RWPE2 (cell line): ENCODE measurements around the gene LTBP2.

Experiments
- ATAC-seq: fragments of 200-7000 bp; cut with Tn5 transposase; 3 replicates; pipeline ENCODE4 v1.9.1; 2021; ENCODE audit warnings: low read depth
- DNase-seq: peaks from one replicate; pipeline ENCODE4 v3.0.0-alpha.2; 2020; ENCODE audit warnings: low spot score
- H3K27ac ChIP-seq: fragments of 450-650 bp; 2 replicates; pipeline ENCODE4 v1.5.1; 2017; ENCODE audit warnings: mild to moderate bottlenecking; ENCODE audit not compliant: poor library complexity, severe bottlenecking
- H3K27me3 ChIP-seq: fragments of 250-450 bp; sonication (Bioruptor Pico); 2 replicates; pipeline ENCODE4 v1.5.1; 2021; ENCODE audit warnings: mild to moderate bottlenecking, moderate library complexity; ENCODE audit not compliant: insufficient read depth, poor library complexity, severe bottlenecking
- H3K36me3 ChIP-seq: fragments of 250-450 bp; sonication (Bioruptor Pico); 2 replicates; pipeline ENCODE4 v1.5.1; 2020; ENCODE audit warnings: low read depth, mild to moderate bottlenecking, moderate library complexity
- H3K4me1 ChIP-seq: fragments of 250-450 bp; sonication (Bioruptor Pico); 2 replicates; pipeline ENCODE4 v1.5.1; 2021; ENCODE audit warnings: mild to moderate bottlenecking, moderate library complexity; ENCODE audit not compliant: insufficient read depth, poor library complexity, severe bottlenecking
- H3K4me3 ChIP-seq: fragments of 250-450 bp; sonication (Bioruptor Pico); 2 replicates; pipeline ENCODE4 v1.5.1; 2021; ENCODE audit warnings: mild to moderate bottlenecking, moderate library complexity; ENCODE audit not compliant: severe bottlenecking
- H3K9me3 ChIP-seq: fragments of 250-450 bp; sonication (Bioruptor Pico); 2 replicates; pipeline ENCODE4 v1.5.1; 2021; ENCODE audit warnings: mild to moderate bottlenecking, moderate library complexity; ENCODE audit not compliant: severe bottlenecking
- TF ChIP-seq, protein P1 (sequence below): fragments of 450-650 bp; IDR thresholded peaks from one replicate; pipeline ENCODE4 v1.5.1; 2017; ENCODE audit warnings: mild to moderate bottlenecking, moderate library complexity; ENCODE audit not compliant: poor library complexity, severe bottlenecking

LTBP2 gene

DNA sequence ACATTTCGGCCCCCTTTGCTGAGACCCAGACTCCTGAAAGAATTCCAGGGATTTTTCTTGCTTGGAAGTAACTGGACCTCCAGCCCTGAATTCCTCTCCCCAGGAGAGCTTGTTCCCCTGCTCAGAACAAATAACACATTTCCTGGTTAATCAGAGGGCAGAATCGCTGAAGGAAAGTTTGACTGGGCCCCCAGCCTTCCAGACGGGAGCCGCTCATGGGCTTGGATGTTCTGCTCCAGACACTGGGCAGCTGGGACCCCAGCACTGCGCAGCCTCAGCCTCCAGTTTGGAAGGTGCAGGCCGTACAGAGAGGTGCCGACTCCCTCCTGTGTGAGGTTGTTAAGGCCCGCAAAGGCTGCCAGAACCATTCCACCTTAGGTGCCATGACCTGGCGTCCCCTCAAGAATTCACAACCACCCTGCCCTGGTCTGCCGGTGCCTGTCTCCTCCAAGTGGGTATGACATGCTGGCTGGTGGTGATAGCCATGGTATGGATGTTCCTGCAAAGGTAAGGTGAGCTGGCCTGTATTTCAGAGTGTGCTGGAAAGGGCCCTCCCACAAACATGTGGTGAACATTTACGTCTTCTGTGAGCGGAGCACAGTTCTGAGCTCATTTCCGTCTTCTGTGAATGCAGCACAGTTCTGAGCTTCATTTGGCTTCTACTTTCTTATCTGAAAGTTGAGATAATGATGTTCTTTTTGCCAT, 5.1 kb upstream of the LTBP2 start:
- TF ChIP-seq, protein P1, sequence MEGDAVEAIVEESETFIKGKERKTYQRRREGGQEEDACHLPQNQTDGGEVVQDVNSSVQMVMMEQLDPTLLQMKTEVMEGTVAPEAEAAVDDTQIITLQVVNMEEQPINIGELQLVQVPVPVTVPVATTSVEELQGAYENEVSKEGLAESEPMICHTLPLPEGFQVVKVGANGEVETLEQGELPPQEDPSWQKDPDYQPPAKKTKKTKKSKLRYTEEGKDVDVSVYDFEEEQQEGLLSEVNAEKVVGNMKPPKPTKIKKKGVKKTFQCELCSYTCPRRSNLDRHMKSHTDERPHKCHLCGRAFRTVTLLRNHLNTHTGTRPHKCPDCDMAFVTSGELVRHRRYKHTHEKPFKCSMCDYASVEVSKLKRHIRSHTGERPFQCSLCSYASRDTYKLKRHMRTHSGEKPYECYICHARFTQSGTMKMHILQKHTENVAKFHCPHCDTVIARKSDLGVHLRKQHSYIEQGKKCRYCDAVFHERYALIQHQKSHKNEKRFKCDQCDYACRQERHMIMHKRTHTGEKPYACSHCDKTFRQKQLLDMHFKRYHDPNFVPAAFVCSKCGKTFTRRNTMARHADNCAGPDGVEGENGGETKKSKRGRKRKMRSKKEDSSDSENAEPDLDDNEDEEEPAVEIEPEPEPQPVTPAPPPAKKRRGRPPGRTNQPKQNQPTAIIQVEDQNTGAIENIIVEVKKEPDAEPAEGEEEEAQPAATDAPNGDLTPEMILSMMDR = no peak
- peaks cover 83% of the 10 kb centered on the region for H3K4me1 ChIP-seq

DNA sequence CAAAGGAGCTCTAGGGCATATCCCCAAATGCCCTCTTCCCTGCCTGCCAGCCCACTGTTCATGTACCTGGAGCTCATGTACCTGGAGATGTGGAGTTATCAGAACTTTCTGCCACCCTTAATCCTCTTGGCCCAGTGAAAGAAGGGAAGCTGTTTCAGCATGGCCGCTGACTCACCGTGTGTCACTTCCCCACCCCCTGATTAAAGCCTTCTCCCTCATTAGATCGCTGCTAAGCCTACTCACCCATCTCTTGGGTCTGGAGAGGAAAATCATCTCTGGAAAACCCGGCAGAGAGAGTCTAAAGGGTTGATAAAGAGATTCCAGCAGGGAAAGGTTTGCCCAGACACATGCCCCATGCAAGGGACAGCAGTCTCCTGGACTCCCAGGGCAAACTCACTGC, 4.5 kb upstream of the LTBP2 start:
- Histone ChIP-seq H3K36me3 (0 out of 2 replicates have a peak, but pooled peaks cover 3% of the 10 kb centered on the region), H3K4me1 (peaks cover 76% of the 10 kb centered on the region), H3K27ac (peak overlapping the region; percentile 99), H3K4me3 (peak overlapping the region; percentile 6), H3K27me3 (no peaks in the 10 kb centered on the region), H3K9me3 (no peaks in the 10 kb centered on the region)
- ATAC-seq (peak; percentile 43), DNase-seq (peak; percentile 90)
- TF ChIP-seq, protein P1 = no peak

More for the DNA sequence above, 5.1 kb upstream of the LTBP2 start:
- peak overlapping the region; percentile 99 for H3K27ac ChIP-seq
- H3K27me3 ChIP-seq = no peaks in the 10 kb centered on the region
- H3K36me3 ChIP-seq = 0 out of 2 replicates have a peak, but pooled peaks cover 3% of the 10 kb centered on the region
- no peak overlapping the region for H3K4me3 ChIP-seq
- DNase-seq (no peak), ATAC-seq (no peak)
- H3K9me3 ChIP-seq = no peaks in the 10 kb centered on the region

DNA sequence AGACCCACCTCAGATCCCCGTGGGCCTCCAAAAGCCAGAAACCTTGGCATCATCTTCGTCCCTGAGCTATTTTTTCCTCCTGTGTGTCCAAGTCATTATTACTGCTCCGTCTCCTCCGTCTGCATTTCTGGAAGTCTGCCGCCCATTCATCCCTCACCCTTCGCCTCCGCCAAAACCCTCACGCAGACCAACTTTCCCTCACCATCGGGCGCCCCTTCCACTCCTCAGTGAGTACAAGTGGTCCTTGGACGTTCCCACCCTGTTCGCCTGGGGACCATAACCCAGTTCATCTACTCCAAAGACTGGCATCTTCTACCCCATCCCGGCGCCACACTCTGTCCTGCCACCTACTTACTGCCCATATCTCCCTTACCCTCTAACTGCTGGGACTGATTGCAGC, 3.7 kb upstream of the LTBP2 start:
- Histone ChIP-seq H3K4me3 (no peak overlapping the region), H3K27me3 (no peaks in the 10 kb centered on the region), H3K36me3 (0 out of 2 replicates have a peak, but pooled peaks cover 3% of the 10 kb centered on the region), H3K9me3 (no peaks in the 10 kb centered on the region), H3K27ac (peak overlapping the region; percentile 99), H3K4me1 (peaks cover 69% of the 10 kb centered on the region)
- TF ChIP-seq, protein P1 = no peak
- no peak for ATAC-seq
- DNase-seq = peak; percentile 69

DNA sequence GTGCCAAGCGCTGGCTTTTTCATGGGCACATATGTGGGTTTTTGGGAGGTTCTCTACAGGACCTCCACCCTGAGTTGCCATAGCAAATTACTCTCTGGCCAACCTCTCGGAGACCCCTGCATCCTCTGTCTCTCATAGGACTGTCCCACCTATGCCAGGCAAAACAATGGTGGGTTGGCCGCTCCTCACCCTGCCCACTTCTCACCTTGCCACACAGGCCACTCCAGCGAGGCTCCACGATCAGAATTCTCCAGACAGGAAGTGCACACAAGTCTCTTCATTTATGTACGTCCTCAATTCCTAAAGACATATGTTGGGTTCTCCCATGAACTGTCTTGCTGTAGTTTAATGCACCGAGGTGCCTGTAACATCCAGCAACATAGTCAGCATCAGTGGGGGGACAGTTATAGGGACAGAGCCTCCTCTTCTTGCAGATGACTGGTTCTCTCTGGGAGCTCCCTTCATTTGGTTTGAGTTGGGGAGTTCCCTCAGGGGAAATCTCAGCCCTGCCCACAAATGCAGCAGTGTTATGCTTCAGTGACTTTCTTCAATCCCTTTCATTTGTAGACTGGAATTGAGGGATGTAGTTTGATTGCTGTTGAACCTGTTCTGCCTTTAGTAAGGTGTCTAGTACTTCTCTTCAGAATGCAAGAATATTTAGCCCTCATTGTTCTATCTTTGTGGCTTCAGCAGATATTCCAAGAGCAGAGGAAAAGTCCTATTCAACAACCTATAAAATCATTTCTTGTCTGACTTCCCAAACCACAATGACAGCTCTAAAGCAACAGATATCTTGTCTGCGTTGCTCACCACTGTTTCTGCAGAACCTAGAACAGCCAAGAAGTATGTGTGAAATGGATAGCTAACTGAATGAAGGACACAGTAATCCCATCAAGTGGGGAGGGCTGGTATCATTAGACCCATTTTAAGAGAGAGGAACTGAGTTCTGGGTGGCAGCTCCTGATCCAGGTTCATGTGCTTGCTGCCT, 2.8 kb upstream of the LTBP2 start:
- TF ChIP-seq, protein P1 = no peak
- Histone ChIP-seq H3K27me3 (no peaks in the 10 kb centered on the region), H3K4me1 (peaks cover 65% of the 10 kb centered on the region), H3K27ac (peak overlapping the region; percentile 99), H3K4me3 (no peak overlapping the region), H3K9me3 (no peaks in the 10 kb centered on the region), H3K36me3 (0 out of 2 replicates have a peak, but pooled peaks cover 3% of the 10 kb centered on the region)
- DNase-seq (no peak), ATAC-seq (no peak)
